GM23338 (cell line): ENCODE data around the gene RPS18.

Source experiments
- CTCF ChIP-seq, 2 experiments: fragments of 200-600 bp in 1 of 2; sonication (generic) in 1 of 2; conservative IDR thresholded peaks; 2 replicates each; pipeline versions ENCODE4 v1.5.1 to v1.6.1; 2016 to 2017; ENCODE audit warnings: antibody characterized with exemption in 2 of 2, low read depth in 2 of 2, mild to moderate bottlenecking in 2 of 2, moderate library complexity in 1 of 2
- ETS1 ChIP-seq: IDR thresholded peaks from 2 replicates; pipeline ENCODE4 v1.6.1; 2016; ENCODE audit warnings: antibody characterized with exemption
- EZH2 ChIP-seq: fragments of 200-600 bp; sonication (generic); IDR thresholded peaks from one replicate; pipeline ENCODE4 v1.8.0; 2017; ENCODE audit warnings: antibody characterized with exemption, mild to moderate bottlenecking, low read depth; ENCODE audit not compliant: unreplicated experiment
- EZH2phosphoT487 ChIP-seq: fragments of 200-600 bp; sonication (generic); IDR thresholded peaks from one replicate; pipeline ENCODE4 v1.8.1; 2018; ENCODE audit warnings: antibody characterized with exemption; ENCODE audit not compliant: unreplicated experiment
- POLR2AphosphoS5 ChIP-seq: IDR thresholded peaks from 2 replicates; pipeline ENCODE4 v1.6.1; 2016; ENCODE audit warnings: antibody characterized with exemption, low read depth
- REST ChIP-seq: IDR thresholded peaks from one replicate; pipeline ENCODE4 v1.6.1; 2018; ENCODE audit warnings: antibody characterized with exemption; ENCODE audit not compliant: unreplicated experiment
- ZNF114 ChIP-seq: fragments of 250-450 bp; sonication (Bioruptor Pico); IDR thresholded peaks from 2 replicates; pipeline ENCODE4 v1.5.0; 2020; ENCODE audit warnings: mild to moderate bottlenecking, moderate library complexity
- ZNF331 ChIP-seq: fragments of 250-450 bp; sonication (Bioruptor Pico); IDR thresholded peaks from 2 replicates; pipeline ENCODE4 v1.5.0; 2020; ENCODE audit warnings: low read depth, mild to moderate bottlenecking, moderate library complexity

GRCh38 chr6:33313105-33313708 is 41.3 kb downstream of the RPS18 start:
- TF ChIP-seq CTCF (conservative IDR thresholded peaks at IDR 0.05; ENCODE audit: low read depth in 2 of 2) (no peak), EZH2 (no peak), POLR2AphosphoS5 (no peak), REST (no peak), ZNF114 (CRISPR knock-in tag) (no peak), ZNF331 (CRISPR knock-in tag) (no peak), ETS1 (no peak), EZH2phosphoT487 (no peak)
